HepG2 (cell line): ENCODE measurements around the gene AFAP1. TPM values are rescaled to one million over a fixed set of nuclear protein-coding genes. Genes with fewer than 3 reads are reported as not detected.

ENCODE experiments used
- ATAC-seq: fragments of 200-7000 bp; cut with Tn5 transposase; 3 replicates; pipeline ENCODE4 v1.9.1; 2020; ENCODE audit warnings: mild to moderate bottlenecking, moderate library complexity
- BruUV-seq: library from RNA; stranded (reverse); fragments of 400-500 nt; replicated peaks from 2 replicates; lab custom pipeline; 2021; lab: Mats Ljungman, UMichigan
- CTCF ChIA-PET: fragments of 300-600 bp; formaldehyde crosslinking; extraction: SDS; loops from one replicate; lab custom pipeline; 2021; ENCODE audit warnings: low total read pairs, inconsistent platforms, low intra/inter-chr PET ratio; lab: Yijun Ruan, JAX
- POLR2A ChIA-PET: fragments of 350-600 bp; sonication (Branson Sonifier 250); formaldehyde crosslinking; loops from one replicate; lab custom pipeline; 2020; ENCODE audit warnings: antibody characterized with exemption, inconsistent platforms; lab: Yijun Ruan, JAX
- DNase-seq: peaks from one replicate; pipeline ENCODE4 v3.0.0-alpha.2; 2015; ENCODE audit warnings: low spot score
- FAIRE-seq: peaks from 3 replicates; lab custom pipeline; 2011; peaks lifted over from hg19 to GRCh38; lab: Jason Lieb, UNC
- H2AFZ ChIP-seq: one replicate; pipeline ENCODE4 v1.6.1; 2011; ENCODE audit warnings: low read length, inconsistent platforms
- H3K27ac ChIP-seq: fragments of 300-600 bp; 3 replicates; pipeline ENCODE4 v1.8.0; 2011; ENCODE audit warnings: mixed run types, mild to moderate bottlenecking, mixed read lengths, low read length, inconsistent platforms; ENCODE audit not compliant: insufficient read depth; ENCODE audit errors: extremely low read length
- H3K27me3 ChIP-seq, 2 experiments: fragments of 200-600 bp in 1 of 2; 2 replicates in 1 of 2; 3 replicates in 1 of 2; pipeline versions ENCODE4 v1.6.0 to v1.8.0; 2011; ENCODE audit warnings: low read length in 2 of 2, mild to moderate bottlenecking in 2 of 2, moderate library complexity in 2 of 2, inconsistent platforms in 1 of 2; ENCODE audit not compliant: insufficient read depth in 2 of 2, control insufficient read depth in 1 of 2
- H3K36me3 ChIP-seq, 2 experiments: fragments of 200-600 bp in 1 of 2; replicated peaks in 1 of 2; 2 replicates in 1 of 2; 3 replicates in 1 of 2; pipeline versions ENCODE4 v1.5.1 to v1.8.0; 2011; ENCODE audit warnings: low read length in 2 of 2, inconsistent platforms in 1 of 2; ENCODE audit not compliant: insufficient read depth in 2 of 2, control insufficient read depth in 1 of 2
- H3K4me1 ChIP-seq: 2 replicates; pipeline ENCODE4 v1.5.1; 2012; ENCODE audit warnings: low read length, inconsistent platforms; ENCODE audit not compliant: insufficient read depth
- H3K4me2 ChIP-seq: 2 replicates; pipeline ENCODE4 v1.6.0; 2011; ENCODE audit warnings: low read depth, low read length, inconsistent platforms
- H3K4me3 ChIP-seq, 3 experiments: fragments of 200-600 bp in 1 of 3; sonication (generic), shearing (Covaris generic) in 1 of 3; replicated peaks in 1 of 3; 2 replicates each; pipeline ENCODE4 v1.5.1; 2011 to 2016; ENCODE audit warnings: low read length in 3 of 3, inconsistent platforms in 2 of 3, low read depth in 2 of 3, mild to moderate bottlenecking in 2 of 3, control low read depth in 1 of 3, mixed read lengths in 1 of 3; ENCODE audit not compliant: insufficient read depth in 1 of 3
- H3K79me2 ChIP-seq: one replicate; pipeline ENCODE4 v1.6.1; 2011; ENCODE audit warnings: low read length, inconsistent platforms; ENCODE audit not compliant: insufficient read depth
- H3K9ac ChIP-seq: 2 replicates; pipeline ENCODE4 v1.6.0; 2011; ENCODE audit warnings: mild to moderate bottlenecking, low read depth, low read length, inconsistent platforms; ENCODE audit not compliant: insufficient read depth
- H3K9me3 ChIP-seq: 2 replicates; pipeline ENCODE4 v1.5.1; 2012; ENCODE audit warnings: mild to moderate bottlenecking, low read length
- H4K20me1 ChIP-seq: 2 replicates; pipeline ENCODE4 v1.6.0; 2011; ENCODE audit warnings: inconsistent platforms, mild to moderate bottlenecking, low read length, moderate library complexity; ENCODE audit not compliant: insufficient read depth
- NFE2 ChIP-seq: sonication (generic); formaldehyde crosslinking; IDR thresholded peaks from 2 replicates; pipeline ENCODE4 v1.4.0; 2020; ENCODE audit warnings: missing genetic modification reagents
- NFE2L2 ChIP-seq: fragments of 150-350 bp; IDR thresholded peaks from 2 replicates; pipeline ENCODE4 v1.6.1; 2014; ENCODE audit warnings: low read length
- ZNF790 ChIP-seq: sonication (generic); formaldehyde crosslinking; IDR thresholded peaks from 2 replicates; pipeline ENCODE4 v1.8.0; 2022; ENCODE audit warnings: missing genetic modification reagents, mild to moderate bottlenecking, borderline replicate concordance
- WGBS: methylation state at CpG from one replicate; pipeline ENCODE4 v1.1.6; 2017; ENCODE audit warnings: low lambda C conversion rate; 5-methylcytosine and 5-hydroxymethylcytosine counted together
- in situ Hi-C: cut with HindIII; loops from 2 replicates; pipeline ENCODE4 v1.10.0; 2017; ENCODE audit warnings: low pct_unique_long_range_greater_than_20kb; ENCODE audit not compliant: extremely low pct_ligation_motif_present
- intact Hi-C: fragments of 100-400 bp; cut with micrococcal nuclease; formaldehyde crosslinking; loops from one replicate; pipeline ENCODE4 v1.10.0; 2022; ENCODE audit not compliant: unreplicated experiment
- polyA plus RNA-seq, 8 experiments: library from polyadenylated mRNA; depleted of rRNA in 3 of 8; stranded (reverse) in 7 of 8; unstranded in 1 of 8; fragments of >200 nt; fragmentation: Illumina TruSeq in 4 of 8; extraction: Trizol in 4 of 8; gene quantifications; 2 replicates each; pipeline versions ENCODE4 v1.2.1 to v1.2.3, GENCODE V29; 2011 to 2016; ENCODE audit warnings: low read depth in 4 of 8, missing spikeins in 1 of 8, mixed read lengths in 1 of 8; ENCODE audit not compliant: insufficient read depth in 1 of 8
- total RNA-seq, 5 experiments: library from RNA; depleted of rRNA; stranded (reverse); fragments of >200 nt; fragmentation: Illumina TruSeq; extraction: Trizol; gene quantifications; 2 replicates each; pipeline ENCODE4 v1.2.3, GENCODE V29; 2016; ENCODE audit warnings: low read depth in 1 of 5
- TF ChIP-seq, protein P1 (sequence below): sonication (generic); formaldehyde crosslinking; IDR thresholded peaks from 2 replicates; pipeline ENCODE4 v1.9.0; 2021; ENCODE audit warnings: mild to moderate bottlenecking, missing genetic modification reagents

The AFAP1 gene
- total and polyA plus RNA-seq, 2 of the 13 experiments (the other 11 are each of a cell fraction or from before 2014, with no cell fraction given), result 2.5 TPM

DNA sequence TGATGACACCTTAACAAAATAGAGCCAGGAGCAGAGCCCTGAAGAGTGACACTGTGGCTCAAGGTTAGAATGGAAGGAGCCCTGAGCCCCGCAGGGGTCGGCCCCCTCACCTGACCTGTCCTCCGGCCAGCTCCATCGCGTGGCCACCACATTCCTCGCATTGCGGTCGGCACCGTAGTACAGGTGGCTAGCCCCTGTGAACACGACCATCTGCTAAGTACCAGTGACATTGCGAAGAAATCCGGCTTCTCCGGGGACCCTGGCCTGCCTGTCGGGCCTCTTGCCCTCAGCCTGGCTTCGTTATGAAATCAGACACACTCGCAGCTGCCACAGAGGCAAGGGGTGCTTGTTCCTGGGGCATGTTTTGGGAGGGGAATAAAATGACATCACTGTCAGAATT lies 179.0 kb downstream of the AFAP1 start (continued):
- TF ChIP-seq, protein P1, sequence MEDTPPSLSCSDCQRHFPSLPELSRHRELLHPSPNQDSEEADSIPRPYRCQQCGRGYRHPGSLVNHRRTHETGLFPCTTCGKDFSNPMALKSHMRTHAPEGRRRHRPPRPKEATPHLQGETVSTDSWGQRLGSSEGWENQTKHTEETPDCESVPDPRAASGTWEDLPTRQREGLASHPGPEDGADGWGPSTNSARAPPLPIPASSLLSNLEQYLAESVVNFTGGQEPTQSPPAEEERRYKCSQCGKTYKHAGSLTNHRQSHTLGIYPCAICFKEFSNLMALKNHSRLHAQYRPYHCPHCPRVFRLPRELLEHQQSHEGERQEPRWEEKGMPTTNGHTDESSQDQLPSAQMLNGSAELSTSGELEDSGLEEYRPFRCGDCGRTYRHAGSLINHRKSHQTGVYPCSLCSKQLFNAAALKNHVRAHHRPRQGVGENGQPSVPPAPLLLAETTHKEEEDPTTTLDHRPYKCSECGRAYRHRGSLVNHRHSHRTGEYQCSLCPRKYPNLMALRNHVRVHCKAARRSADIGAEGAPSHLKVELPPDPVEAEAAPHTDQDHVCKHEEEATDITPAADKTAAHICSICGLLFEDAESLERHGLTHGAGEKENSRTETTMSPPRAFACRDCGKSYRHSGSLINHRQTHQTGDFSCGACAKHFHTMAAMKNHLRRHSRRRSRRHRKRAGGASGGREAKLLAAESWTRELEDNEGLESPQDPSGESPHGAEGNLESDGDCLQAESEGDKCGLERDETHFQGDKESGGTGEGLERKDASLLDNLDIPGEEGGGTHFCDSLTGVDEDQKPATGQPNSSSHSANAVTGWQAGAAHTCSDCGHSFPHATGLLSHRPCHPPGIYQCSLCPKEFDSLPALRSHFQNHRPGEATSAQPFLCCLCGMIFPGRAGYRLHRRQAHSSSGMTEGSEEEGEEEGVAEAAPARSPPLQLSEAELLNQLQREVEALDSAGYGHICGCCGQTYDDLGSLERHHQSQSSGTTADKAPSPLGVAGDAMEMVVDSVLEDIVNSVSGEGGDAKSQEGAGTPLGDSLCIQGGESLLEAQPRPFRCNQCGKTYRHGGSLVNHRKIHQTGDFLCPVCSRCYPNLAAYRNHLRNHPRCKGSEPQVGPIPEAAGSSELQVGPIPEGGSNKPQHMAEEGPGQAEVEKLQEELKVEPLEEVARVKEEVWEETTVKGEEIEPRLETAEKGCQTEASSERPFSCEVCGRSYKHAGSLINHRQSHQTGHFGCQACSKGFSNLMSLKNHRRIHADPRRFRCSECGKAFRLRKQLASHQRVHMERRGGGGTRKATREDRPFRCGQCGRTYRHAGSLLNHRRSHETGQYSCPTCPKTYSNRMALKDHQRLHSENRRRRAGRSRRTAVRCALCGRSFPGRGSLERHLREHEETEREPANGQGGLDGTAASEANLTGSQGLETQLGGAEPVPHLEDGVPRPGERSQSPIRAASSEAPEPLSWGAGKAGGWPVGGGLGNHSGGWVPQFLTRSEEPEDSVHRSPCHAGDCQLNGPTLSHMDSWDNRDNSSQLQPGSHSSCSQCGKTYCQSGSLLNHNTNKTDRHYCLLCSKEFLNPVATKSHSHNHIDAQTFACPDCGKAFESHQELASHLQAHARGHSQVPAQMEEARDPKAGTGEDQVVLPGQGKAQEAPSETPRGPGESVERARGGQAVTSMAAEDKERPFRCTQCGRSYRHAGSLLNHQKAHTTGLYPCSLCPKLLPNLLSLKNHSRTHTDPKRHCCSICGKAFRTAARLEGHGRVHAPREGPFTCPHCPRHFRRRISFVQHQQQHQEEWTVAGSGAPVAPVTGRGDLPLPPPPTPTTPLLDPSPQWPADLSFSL (CRISPR knock-in tag), result no peak
- TF ChIP-seq, all 625 proteins: peak for 0

DNA sequence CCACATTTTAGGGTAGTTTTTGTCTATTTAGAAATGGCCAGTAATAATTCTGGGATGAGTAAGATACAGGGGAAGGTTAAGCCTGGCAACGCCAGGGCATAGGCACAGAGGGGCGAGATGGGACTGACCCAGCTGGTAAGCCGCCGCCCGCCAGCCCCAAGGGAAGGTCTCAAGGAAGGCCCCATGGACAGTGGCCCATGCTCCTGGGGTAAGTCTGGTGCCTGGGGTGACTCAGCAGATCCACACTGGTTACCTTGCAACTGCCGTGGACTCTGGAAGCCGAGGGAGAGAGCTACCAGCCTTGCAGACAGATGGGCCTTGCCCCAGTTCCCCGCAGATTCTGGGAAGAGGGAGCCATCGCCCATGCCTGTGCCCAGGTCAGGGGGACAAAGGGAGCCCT lies 179.4 kb downstream of the AFAP1 start:
- POLR2A ChIA-PET, result no interaction called here
- H4K20me1 ChIP-seq, result no peaks in the 10 kb centered on the region
- H3K4me3 ChIP-seq, result no peak overlapping the region
- no peak overlapping the region for H3K9ac ChIP-seq
- peaks cover 2 to 4% of the 10 kb centered on the region in 2 experiments; a peak in 1 of 5 replicates for H3K36me3 ChIP-seq
- ATAC-seq (no peak), FAIRE-seq (no peak), DNase-seq (no peak)
- H3K27me3 ChIP-seq, result no peaks in the 10 kb centered on the region
- 94% methylated on average over 9 of the region's 9 CpGs for WGBS
- in situ Hi-C loops, result no loop called here
- intact Hi-C loops, result no loop called here
- H3K79me2 ChIP-seq, result no peaks in the 10 kb centered on the region
- H3K4me2 ChIP-seq, result no peak overlapping the region
- no peaks in the 10 kb centered on the region for H3K9me3 ChIP-seq
- BruUV-seq, result no TSS peak
- H3K27ac ChIP-seq, result no peak overlapping the region
- H2AFZ ChIP-seq, result no peak overlapping the region
- TF ChIP-seq NFE2 (CRISPR knock-in tag), result peak; percentile 25; the same call in 1 of the 2 replicates
- TF ChIP-seq ZNF790, result no peak
- peak; percentile 57; the same call in 1 of the 2 replicates for TF ChIP-seq NFE2L2
- H3K4me1 ChIP-seq, result peaks cover 46% of the 10 kb centered on the region
- CTCF ChIA-PET, result no interaction called here
